M059J (cell line): ENCODE data around the gene ADGRE2. TPM values are rescaled to one million over a fixed set of nuclear protein-coding genes. Genes with fewer than 3 reads are reported as not detected.
"Not testable (repeated sequence)": the region's sequence is repeated elsewhere in the genome, so short reads cannot be mapped to it uniquely, and the experiment has no call there.

Source experiments
- DNase-seq: peaks from one replicate; pipeline ENCODE4 v3.0.0-alpha.2; 2012; ENCODE audit warnings: low read depth
- total RNA-seq: library from RNA; depleted of rRNA; stranded (reverse); fragments of >200 nt; shearing (Covaris generic); gene quantifications from 2 replicates; pipeline ENCODE4 v1.2.3, GENCODE V29; 2014; rRNA removed

Gene ADGRE2
- total RNA-seq = not detected in 2 replicates

- not testable (repeated sequence) for DNase-seq
Observed at GRCh38 chr19:14778110-14778845, at the start of gene ADGRE2. TSS of gene ADGRE2 (minus strand) at chr19:14778560. CDS start at chr19:14776756, 1,804 bp downstream.

GRCh38 chr19:14826006-14826405 lies 47.6 kb upstream of the ADGRE2 start:
- peak; percentile 30 for DNase-seq

GRCh38 chr19:14821937-14822336 lies 43.6 kb upstream of the ADGRE2 start:
- no peak for DNase-seq

- no peak for DNase-seq
Observed at GRCh38 chr19:14818588-14818987, 40.2 kb upstream of the ADGRE2 start.

GRCh38 chr19:14817052-14817451 lies 38.7 kb upstream of the ADGRE2 start:
- no peak for DNase-seq

- DNase-seq = no peak
Observed at GRCh38 chr19:14814982-14815652, 36.8 kb upstream of the ADGRE2 start.

GRCh38 chr19:14809272-14810057 lies 31.1 kb upstream of the ADGRE2 start:
- DNase-seq = no peak

- DNase-seq = no peak
Observed at GRCh38 chr19:14804765-14805164, 26.4 kb upstream of the ADGRE2 start.

- no peak for DNase-seq
Observed at GRCh38 chr19:14798760-14799159, 20.4 kb upstream of the ADGRE2 start.

GRCh38 chr19:14796021-14796420 lies 17.7 kb upstream of the ADGRE2 start:
- no peak for DNase-seq

- peak; percentile 37 for DNase-seq
Observed at GRCh38 chr19:14795078-14795721, 16.8 kb upstream of the ADGRE2 start.

GRCh38 chr19:14792250-14792649 lies 13.9 kb upstream of the ADGRE2 start:
- not testable (repeated sequence) for DNase-seq

GRCh38 chr19:14786421-14786851 lies 8.1 kb upstream of the ADGRE2 start:
- no peak for DNase-seq

- peak; percentile 84 for DNase-seq
Observed at GRCh38 chr19:14785102-14785793, 6.9 kb upstream of the ADGRE2 start.

GRCh38 chr19:14784730-14785101 lies 6.4 kb upstream of the ADGRE2 start:
- DNase-seq = peak; percentile 66

- DNase-seq = not testable (repeated sequence)
Observed at GRCh38 chr19:14783410-14783998, 5.1 kb upstream of the ADGRE2 start.

- no peak for DNase-seq
Observed at GRCh38 chr19:14782626-14783409, 4.5 kb upstream of the ADGRE2 start.

- DNase-seq = not testable (repeated sequence)
Observed at GRCh38 chr19:14781713-14782536, 3.6 kb upstream of the ADGRE2 start.

- not testable (repeated sequence) for DNase-seq
Observed at GRCh38 chr19:14780622-14781225, 2.4 kb upstream of the ADGRE2 start.
